K562 (cell line): Measurements from ENCODE around the gene RAB7A. TPM values are rescaled to one million over a fixed set of nuclear protein-coding genes. Genes with fewer than 3 reads are reported as not detected.

ENCODE experiments used
- ATAC-seq: fragments of 200-7000 bp; cut with Tn5 transposase; 3 replicates; pipeline ENCODE4 v1.9.1; 2020; ENCODE audit warnings: moderate library complexity
- BruUV-seq: library from RNA; stranded (reverse); fragments of 400-500 nt; replicated peaks from 2 replicates; lab custom pipeline; 2021; lab: Mats Ljungman, UMichigan
- CTCF ChIA-PET: fragments of 300-600 bp; formaldehyde crosslinking; extraction: SDS; loops from one replicate; lab custom pipeline; 2021; ENCODE audit warnings: low intra/inter-chr PET ratio; lab: Yijun Ruan, JAX
- POLR2A ChIA-PET: fragments of 300-600, 350-650 bp; sonication (Branson Sonifier 250); formaldehyde crosslinking; extraction: SDS; loops from one replicate; lab custom pipeline; 2021; ENCODE audit warnings: antibody characterized with exemption, inconsistent platforms; lab: Yijun Ruan, JAX
- DNase-seq, 4 experiments: peaks; one replicate each; pipeline versions ENCODE4 v3.0.0 to v3.0.0-alpha.2; 2011 to 2018; ENCODE audit warnings: low spot score in 3 of 4, mixed read lengths in 3 of 4; ENCODE audit errors: extremely low read depth in 1 of 4
- FAIRE-seq: peaks from 2 replicates; lab custom pipeline; 2011; peaks lifted over from hg19 to GRCh38; lab: Jason Lieb, UNC
- H2AFZ ChIP-seq: 2 replicates; pipeline ENCODE4 v1.6.0; 2011; ENCODE audit warnings: low read depth, low read length, control low read depth, inconsistent platforms
- H3K27ac ChIP-seq: fragments of 200-600 bp; 3 replicates; pipeline ENCODE4 v1.8.0; 2011; ENCODE audit warnings: low read depth, mild to moderate bottlenecking, control low read depth, inconsistent platforms, low read length, moderate library complexity, mixed read lengths; ENCODE audit errors: extremely low read depth
- H3K27me3 ChIP-seq, 2 experiments: fragments of 300-600 bp in 1 of 2; 2 replicates in 1 of 2; 3 replicates in 1 of 2; pipeline versions ENCODE4 v1.6.0 to v1.8.0; 2011; ENCODE audit warnings: inconsistent platforms in 2 of 2, low read length in 2 of 2, mild to moderate bottlenecking in 1 of 2, mixed read lengths in 1 of 2, moderate library complexity in 1 of 2; ENCODE audit not compliant: control insufficient read depth in 2 of 2, insufficient read depth in 2 of 2
- H3K36me3 ChIP-seq: fragments of 300-600 bp; 3 replicates; pipeline ENCODE4 v1.8.0; 2011; ENCODE audit warnings: mild to moderate bottlenecking, low read length, inconsistent platforms; ENCODE audit not compliant: control insufficient read depth, insufficient read depth
- H3K4me1 ChIP-seq, 2 experiments: fragments of 200-600 bp in 1 of 2; replicated peaks in 1 of 2; 2 replicates in 1 of 2; 3 replicates in 1 of 2; pipeline versions ENCODE4 v1.5.1 to v1.8.0; 2011; ENCODE audit warnings: inconsistent platforms in 2 of 2, low read length in 2 of 2, mild to moderate bottlenecking in 1 of 2, mixed read lengths in 1 of 2, moderate library complexity in 1 of 2; ENCODE audit not compliant: control insufficient read depth in 2 of 2, insufficient read depth in 2 of 2
- H3K4me2 ChIP-seq: 2 replicates; pipeline ENCODE4 v1.6.1; 2011; ENCODE audit warnings: low read length, control low read depth, inconsistent platforms, mixed read lengths; ENCODE audit not compliant: insufficient read depth
- H3K4me3 ChIP-seq: fragments of 200-600 bp; sonication (generic), shearing (Covaris generic); 2 replicates; pipeline ENCODE4 v1.5.1; 2016; ENCODE audit warnings: control low read depth, inconsistent platforms
- H3K79me2 ChIP-seq: fragments of 200-600 bp; 3 replicates; pipeline ENCODE4 v1.8.0; 2011; ENCODE audit warnings: low read length, inconsistent platforms; ENCODE audit not compliant: control insufficient read depth, insufficient read depth
- H3K9ac ChIP-seq, 2 experiments: 2 replicates each; pipeline versions ENCODE4 v1.6.0 to v1.6.1; 2011; ENCODE audit warnings: low read depth in 2 of 2, low read length in 2 of 2, control low read depth in 1 of 2, inconsistent platforms in 1 of 2, mild to moderate bottlenecking in 1 of 2, mixed read lengths in 1 of 2; ENCODE audit not compliant: insufficient read depth in 1 of 2
- H3K9me1 ChIP-seq: one replicate; pipeline ENCODE4 v1.6.0; 2011; ENCODE audit warnings: inconsistent platforms, mild to moderate bottlenecking, low read length, moderate library complexity; ENCODE audit not compliant: control insufficient read depth, insufficient read depth
- H3K9me3 ChIP-seq: replicated peaks from 2 replicates; pipeline ENCODE4 v1.5.1; 2011; ENCODE audit warnings: low read depth, low read length, inconsistent platforms; ENCODE audit not compliant: control insufficient read depth, insufficient read depth
- H4K20me1 ChIP-seq: replicated peaks from 2 replicates; pipeline ENCODE4 v1.6.1; 2011; ENCODE audit warnings: low read length, inconsistent platforms, mixed read lengths; ENCODE audit not compliant: control insufficient read depth, insufficient read depth
- DPF2 ChIP-seq: fragments of 450-650 bp; IDR thresholded peaks from 2 replicates; pipeline ENCODE4 v1.6.1; 2016
- GTF2F1 ChIP-seq: IDR thresholded peaks from 2 replicates; pipeline ENCODE4 v1.6.1; 2011; ENCODE audit warnings: low read depth, low read length, improper control_type of control experiment
- HNRNPUL1 ChIP-seq: fragments of 200-400 bp; formaldehyde crosslinking; IDR thresholded peaks from 2 replicates; pipeline ENCODE4 v1.6.1; 2017; ENCODE audit warnings: low read length
- JUN ChIP-seq, 2 experiments: sonication (generic) in 1 of 2; formaldehyde crosslinking in 1 of 2; IDR thresholded peaks; 2 replicates each; pipeline versions ENCODE4 v1.6.1 to v1.8.0; 2012 to 2022; ENCODE audit warnings: borderline replicate concordance in 2 of 2, mild to moderate bottlenecking in 2 of 2, improper control_type of control experiment in 1 of 2, low read depth in 1 of 2, low read length in 1 of 2, missing genetic modification reagents in 1 of 2
- KDM4B ChIP-seq, 2 experiments: fragments of 450-650 bp in 1 of 2; sonication (generic) in 1 of 2; IDR thresholded peaks; 2 replicates each; pipeline ENCODE4 v1.6.1; 2016 to 2017; ENCODE audit warnings: borderline replicate concordance in 2 of 2, antibody characterized with exemption in 1 of 2, low read depth in 1 of 2, mild to moderate bottlenecking in 1 of 2
- KLF10 ChIP-seq: fragments of 250-450 bp; sonication (Bioruptor Pico); IDR thresholded peaks from 2 replicates; pipeline ENCODE4 v1.6.1; 2021; ENCODE audit warnings: matching md5 sums
- LARP7 ChIP-seq: fragments of 450-650 bp; IDR thresholded peaks from 2 replicates; pipeline ENCODE4 v1.6.1; 2016
- MCM2 ChIP-seq: fragments of 450-650 bp; IDR thresholded peaks from 2 replicates; pipeline ENCODE4 v1.6.1; 2017; ENCODE audit warnings: low read depth, mild to moderate bottlenecking
- NEUROD1 ChIP-seq: fragments of 150-350 bp; IDR thresholded peaks from 2 replicates; pipeline ENCODE4 v1.6.1; 2014; ENCODE audit warnings: borderline replicate concordance, low read length, low read depth; ENCODE audit not compliant: partially characterized antibody
- NFE2L1 ChIP-seq: fragments of 450-650 bp; IDR thresholded peaks from 2 replicates; pipeline ENCODE4 v1.6.1; 2016; ENCODE audit warnings: missing genetic modification characterization, low read depth, mild to moderate bottlenecking, missing compliant biosample characterization, moderate library complexity, borderline replicate concordance
- RAD21 ChIP-seq, 2 experiments: fragments of 250-450 bp in 1 of 2; fragments of 450-650 bp in 1 of 2; sonication (Bioruptor Pico) in 1 of 2; formaldehyde crosslinking in 1 of 2; IDR thresholded peaks in 1 of 2; conservative IDR thresholded peaks in 1 of 2; 2 replicates each; pipeline versions ENCODE4 v1.4.0 to v1.8.0; 2020 to 2022; ENCODE audit warnings: mild to moderate bottlenecking in 2 of 2, moderate library complexity in 1 of 2
- SLC30A9 ChIP-seq: fragments of 250-450 bp; sonication (Bioruptor Pico); IDR thresholded peaks from 2 replicates; pipeline ENCODE4 v1.8.0; 2022; ENCODE audit warnings: mild to moderate bottlenecking, moderate library complexity
- THRA ChIP-seq: fragments of 450-650 bp; IDR thresholded peaks from 2 replicates; pipeline ENCODE4 v1.6.1; 2017; ENCODE audit warnings: mild to moderate bottlenecking, moderate library complexity
- ZNF121 ChIP-seq: sonication (generic); formaldehyde crosslinking; conservative IDR thresholded peaks from 2 replicates; pipeline ENCODE4 v1.8.0; 2022; ENCODE audit warnings: missing genetic modification reagents
- ZNF146 ChIP-seq: IDR thresholded peaks from one replicate; pipeline ENCODE4 v1.6.1; 2018; ENCODE audit warnings: missing compliant biosample characterization; ENCODE audit not compliant: unreplicated experiment
- ZNF165 ChIP-seq: fragments of 250-450 bp; sonication (Bioruptor Pico); IDR thresholded peaks from 2 replicates; pipeline ENCODE4 v1.4.0; 2020; ENCODE audit warnings: borderline replicate concordance
- ZNF316 ChIP-seq: fragments of 450-650 bp; IDR thresholded peaks from 2 replicates; pipeline ENCODE4 v1.6.1; 2016
- WGBS: fragments of 100-300 bp; shearing (Covaris generic); methylation state at CpG from one replicate; pipeline ENCODE4 v1.1.6; 2016; ENCODE audit warnings: low coverage, mixed read lengths; ENCODE audit not compliant: insufficient coverage; ENCODE audit errors: missing lambda C conversion rate; 5-methylcytosine and 5-hydroxymethylcytosine counted together
- in situ Hi-C: fragments of 300-500 bp; cut with MboI; formaldehyde crosslinking; loops from 4 replicates; pipeline ENCODE4 v1.15.0; 2018; ENCODE audit warnings: inconsistent platforms, mixed read lengths
- intact Hi-C: fragments of 100-400 bp; cut with micrococcal nuclease; formaldehyde crosslinking; loops from 2 replicates; pipeline ENCODE4 v1.14.2; 2022
- polyA plus RNA-seq, 8 experiments: library from polyadenylated mRNA; depleted of rRNA in 4 of 8; stranded (reverse) in 5 of 8; unstranded in 3 of 8; fragments of >200 nt; fragmentation: Nextera tagmentation in 2 of 8; fragmentation: Illumina TruSeq in 1 of 8; extraction: Ambion mirVana in 2 of 8; extraction: Trizol in 1 of 8; gene quantifications; 2 replicates each; pipeline versions ENCODE4 v1.2.1 to v1.2.3, GENCODE V29; 2011 to 2014; ENCODE audit warnings: inconsistent platforms in 1 of 8, missing spikeins in 1 of 8
- total RNA-seq, 7 experiments: library from RNA; depleted of rRNA in 6 of 7; stranded (reverse); fragments of >200 nt in 6 of 7; fragmentation: Illumina TruSeq in 2 of 7; extraction: Trizol in 2 of 7; gene quantifications; 2 replicates each; pipeline versions ENCODE4 v1.2.1 to v1.2.3, GENCODE V29; 2011 to 2021; ENCODE audit warnings: low replicate concordance in 1 of 7
- TF ChIP-seq, protein P1 (sequence below): IDR thresholded peaks from 3 replicates; pipeline ENCODE4 v1.6.1; 2011; ENCODE audit warnings: borderline replicate concordance, mild to moderate bottlenecking; ENCODE audit not compliant: insufficient read length, insufficient read depth
- TF ChIP-seq, protein P2 (sequence below): fragments of 250-450 bp; sonication (Bioruptor Pico); IDR thresholded peaks from 2 replicates; pipeline ENCODE4 v1.9.0; 2021; ENCODE audit warnings: mild to moderate bottlenecking, inconsistent platforms

The RAB7A gene
- total and polyA plus RNA-seq, 9 of the 15 experiments (the other 6 are each of a cell fraction or from before 2014, with no cell fraction given) = 30.9 to 204 (median 72.8) TPM

- no peaks in the 10 kb centered on the region for H3K79me2 ChIP-seq
- FAIRE-seq (no peak), ATAC-seq (no peak), DNase-seq (no peak)
- no peaks in the 10 kb centered on the region for H3K36me3 ChIP-seq
- H3K4me3 ChIP-seq = no peak overlapping the region
- no peak overlapping the region for H3K4me2 ChIP-seq
- no peaks in the 10 kb centered on the region; a peak in 1 of 5 replicates for H3K27me3 ChIP-seq
- H4K20me1 ChIP-seq = no peaks in the 10 kb centered on the region
- no TSS peak for BruUV-seq
- intact Hi-C loops (no loop called here), in situ Hi-C loops (no loop called here)
- no peaks in the 10 kb centered on the region for H3K9me1 ChIP-seq
- no peaks in the 10 kb centered on the region for H3K4me1 ChIP-seq
- ChIA-PET POLR2A (interaction anchor here (1.2 kb wide), 1 partner anchor 10 kb away, joined by 4 read pairs; the partner anchor contains the start of gene RAB7A), CTCF (no interaction called here)
- H3K27ac ChIP-seq = no peak overlapping the region
- H3K9ac ChIP-seq = no peak overlapping the region
- H3K9me3 ChIP-seq = no peaks in the 10 kb centered on the region
- H2AFZ ChIP-seq = no peak overlapping the region
- WGBS = 17% methylated on average over 1 of the region's 3 CpGs
- TF ChIP-seq THRA (no peak), ZNF165 (CRISPR knock-in tag) (no peak), LARP7 (no peak), DPF2 (no peak), HNRNPUL1 (no peak), JUN (IDR thresholded peaks at IDR 0.05; ENCODE audit: borderline replicate concordance, low read depth, low read length) (no peak), JUN (CRISPR knock-in tag; IDR thresholded peaks at IDR 0.05; ENCODE audit: borderline replicate concordance) (no peak), ZNF316 (no peak), KDM4B (IDR thresholded peaks at IDR 0.05; ENCODE audit: borderline replicate concordance in 2 of 2, low read depth in 1 of 2) (no peak), NEUROD1 (no peak), NFE2L1 (tag) (no peak), ZNF121 (CRISPR knock-in tag) (no peak), MCM2 (no peak), SLC30A9 (no peak), KLF10 (CRISPR knock-in tag) (no peak), GTF2F1 (no peak), RAD21 (CRISPR knock-in tag; conservative IDR thresholded peaks at IDR 0.05 in 1 of 2, IDR thresholded peaks at IDR 0.05 in 1 of 2) (no peak), ZNF146 (no peak)
- TF ChIP-seq, protein P1, sequence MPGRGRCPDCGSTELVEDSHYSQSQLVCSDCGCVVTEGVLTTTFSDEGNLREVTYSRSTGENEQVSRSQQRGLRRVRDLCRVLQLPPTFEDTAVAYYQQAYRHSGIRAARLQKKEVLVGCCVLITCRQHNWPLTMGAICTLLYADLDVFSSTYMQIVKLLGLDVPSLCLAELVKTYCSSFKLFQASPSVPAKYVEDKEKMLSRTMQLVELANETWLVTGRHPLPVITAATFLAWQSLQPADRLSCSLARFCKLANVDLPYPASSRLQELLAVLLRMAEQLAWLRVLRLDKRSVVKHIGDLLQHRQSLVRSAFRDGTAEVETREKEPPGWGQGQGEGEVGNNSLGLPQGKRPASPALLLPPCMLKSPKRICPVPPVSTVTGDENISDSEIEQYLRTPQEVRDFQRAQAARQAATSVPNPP = no peak
- TF ChIP-seq, protein P2, sequence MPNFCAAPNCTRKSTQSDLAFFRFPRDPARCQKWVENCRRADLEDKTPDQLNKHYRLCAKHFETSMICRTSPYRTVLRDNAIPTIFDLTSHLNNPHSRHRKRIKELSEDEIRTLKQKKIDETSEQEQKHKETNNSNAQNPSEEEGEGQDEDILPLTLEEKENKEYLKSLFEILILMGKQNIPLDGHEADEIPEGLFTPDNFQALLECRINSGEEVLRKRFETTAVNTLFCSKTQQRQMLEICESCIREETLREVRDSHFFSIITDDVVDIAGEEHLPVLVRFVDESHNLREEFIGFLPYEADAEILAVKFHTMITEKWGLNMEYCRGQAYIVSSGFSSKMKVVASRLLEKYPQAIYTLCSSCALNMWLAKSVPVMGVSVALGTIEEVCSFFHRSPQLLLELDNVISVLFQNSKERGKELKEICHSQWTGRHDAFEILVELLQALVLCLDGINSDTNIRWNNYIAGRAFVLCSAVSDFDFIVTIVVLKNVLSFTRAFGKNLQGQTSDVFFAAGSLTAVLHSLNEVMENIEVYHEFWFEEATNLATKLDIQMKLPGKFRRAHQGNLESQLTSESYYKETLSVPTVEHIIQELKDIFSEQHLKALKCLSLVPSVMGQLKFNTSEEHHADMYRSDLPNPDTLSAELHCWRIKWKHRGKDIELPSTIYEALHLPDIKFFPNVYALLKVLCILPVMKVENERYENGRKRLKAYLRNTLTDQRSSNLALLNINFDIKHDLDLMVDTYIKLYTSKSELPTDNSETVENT = no peak
Observed at GRCh38 chr3:128714887-128715491, 11.0 kb upstream of the RAB7A start.
